HCT116 (cell line): ENCODE results near the gene CXXC5.

Experiments used
- CBX3 ChIP-seq: IDR thresholded peaks from 2 replicates; pipeline ENCODE4 v1.6.1; 2012; ENCODE audit warnings: low read depth
- CEBPB ChIP-seq: IDR thresholded peaks from 2 replicates; pipeline ENCODE4 v1.6.1; 2012; ENCODE audit warnings: low read depth
- CTCF ChIP-seq, 3 experiments: fragments of 200-600 bp in 1 of 3; sonication (generic) in 1 of 3; IDR thresholded peaks in 2 of 3; conservative IDR thresholded peaks in 1 of 3; 2 replicates each; pipeline ENCODE4 v1.5.1; 2012 to 2017; ENCODE audit warnings: low read depth in 2 of 3, low read length in 2 of 3, antibody characterized with exemption in 1 of 3, borderline replicate concordance in 1 of 3, control low read depth in 1 of 3, mild to moderate bottlenecking in 1 of 3, mixed read lengths in 1 of 3, mixed run types in 1 of 3, moderate library complexity in 1 of 3; ENCODE audit not compliant: insufficient read depth in 1 of 3
- EGR1 ChIP-seq: IDR thresholded peaks from 2 replicates; pipeline ENCODE4 v1.6.1; 2012; ENCODE audit warnings: low read depth
- EZH2 ChIP-seq: fragments of 200-600 bp; sonication (generic); IDR thresholded peaks from 2 replicates; pipeline ENCODE4 v1.6.1; 2017; ENCODE audit warnings: antibody characterized with exemption, mixed run types
- FOSL1 ChIP-seq: IDR thresholded peaks from 2 replicates; pipeline ENCODE4 v1.6.1; 2012; ENCODE audit warnings: low read depth
- MAX ChIP-seq: IDR thresholded peaks from 2 replicates; pipeline ENCODE4 v1.6.1; 2012
- POLR2A ChIP-seq: IDR thresholded peaks from 2 replicates; pipeline ENCODE4 v1.7.0; 2011; ENCODE audit warnings: borderline replicate concordance; ENCODE audit not compliant: insufficient read depth, insufficient read length; ENCODE audit errors: extremely low read depth
- POLR2AphosphoS5 ChIP-seq: IDR thresholded peaks from 2 replicates; pipeline ENCODE4 v1.6.1; 2011; ENCODE audit warnings: mild to moderate bottlenecking, low read depth, low read length, moderate library complexity
- REST ChIP-seq: IDR thresholded peaks from 2 replicates; pipeline ENCODE4 v1.6.1; 2012; ENCODE audit warnings: low read depth
- SP1 ChIP-seq: IDR thresholded peaks from 2 replicates; pipeline ENCODE4 v1.6.1; 2012; ENCODE audit warnings: low read depth
- SRF ChIP-seq: IDR thresholded peaks from 2 replicates; pipeline ENCODE4 v1.6.1; 2012; ENCODE audit warnings: low read depth
- TCF7L2 ChIP-seq: IDR thresholded peaks from 2 replicates; pipeline ENCODE4 v1.7.0; 2011; ENCODE audit warnings: borderline replicate concordance, inconsistent platforms; ENCODE audit not compliant: insufficient read depth, insufficient read length; ENCODE audit errors: extremely low read depth
- ZNF274 ChIP-seq: fragments of 200-500 bp; sonication (Bioruptor generic); IDR thresholded peaks from 2 replicates; pipeline ENCODE4 v1.6.1; 2014; ENCODE audit warnings: mild to moderate bottlenecking, low read depth, low read length, inconsistent platforms

GRCh38 chr5:139660923-139661814 is 13.0 kb downstream of the CXXC5 start:
- TF ChIP-seq CEBPB (no peak), EZH2 (no peak), CTCF (IDR thresholded peaks at IDR 0.05 in 2 of 3, conservative IDR thresholded peaks at IDR 0.05 in 1 of 3; ENCODE audit: borderline replicate concordance in 1 of 3, insufficient read depth in 1 of 3, low read depth in 2 of 3, low read length in 2 of 3) (no peak), CBX3 (no peak), SRF (no peak), FOSL1 (no peak), POLR2A (no peak), POLR2AphosphoS5 (peak; percentile 59), REST (no peak), MAX (no peak), TCF7L2 (peak; percentile 41), SP1 (no peak), ZNF274 (no peak), EGR1 (no peak)
